ENCODE measurements around the gene HMOX1.
"Not testable (repeated sequence)": the region's sequence is repeated elsewhere in the genome, so short reads cannot be mapped to it uniquely, and the experiment has no call there.

The HMOX1 gene

GRCh38 chr22:35380013-35380412, 883 bp upstream of the HMOX1 start:
- no peak for DNase-seq (ENCODE audit: low spot score)

GRCh38 chr22:35381424-35382009, 621 bp downstream of the HMOX1 start:
- DNase-seq (ENCODE audit: low spot score): no peak

GRCh38 chr22:35383679-35384071, 2.8 kb downstream of the HMOX1 start:
- no peak for DNase-seq (ENCODE audit: low spot score)

GRCh38 chr22:35384527-35384926, 3.6 kb downstream of the HMOX1 start:
- no peak for DNase-seq (ENCODE audit: low spot score)

- no peak for DNase-seq (ENCODE audit: low spot score)
These were observed 4.2 kb downstream of the HMOX1 start for GRCh38 chr22:35384975-35385588.

- no peak for DNase-seq (ENCODE audit: low spot score)
These were observed 5.9 kb downstream of the HMOX1 start for GRCh38 chr22:35386670-35387288.

GRCh38 chr22:35390933-35391332, 10.0 kb downstream of the HMOX1 start:
- DNase-seq (ENCODE audit: low spot score): no peak

- no peak for DNase-seq (ENCODE audit: low spot score)
These were observed 11.5 kb downstream of the HMOX1 start for GRCh38 chr22:35392357-35392756.

GRCh38 chr22:35393116-35394010, 12.5 kb downstream of the HMOX1 start:
- DNase-seq (ENCODE audit: low spot score): no peak

- no peak for DNase-seq (ENCODE audit: low spot score)
These were observed 13.1 kb downstream of the HMOX1 start for GRCh38 chr22:35394011-35394312.

- no peak for DNase-seq (ENCODE audit: low spot score)
These were observed 14.1 kb downstream of the HMOX1 start for GRCh38 chr22:35394810-35395563.

- DNase-seq (ENCODE audit: low spot score): not testable (repeated sequence)
These were observed 15.7 kb downstream of the HMOX1 start for GRCh38 chr22:35396622-35397021.

- no peak for DNase-seq (ENCODE audit: low spot score)
These were observed 16.4 kb downstream of the HMOX1 start for GRCh38 chr22:35397095-35397904.

GRCh38 chr22:35398591-35398973, 17.7 kb downstream of the HMOX1 start:
- DNase-seq (ENCODE audit: low spot score): no peak

GRCh38 chr22:35399114-35399677, 18.3 kb downstream of the HMOX1 start:
- DNase-seq (ENCODE audit: low spot score): no peak

- peak; percentile 100 for DNase-seq (ENCODE audit: low spot score)
These were observed 19.0 kb downstream of the HMOX1 start, which contains the start of gene MCM5 for GRCh38 chr22:35399678-35400500. Gene MCM5, plus strand, starts transcription at chr22:35400140. Its CDS starts 299 bp downstream, at chr22:35400439.

- DNase-seq (ENCODE audit: low spot score): no peak
These were observed 19.6 kb downstream of the HMOX1 start for GRCh38 chr22:35400501-35400790.

GRCh38 chr22:35401863-35402262, 21.0 kb downstream of the HMOX1 start:
- DNase-seq (ENCODE audit: low spot score): no peak

GRCh38 chr22:35403356-35403755, 22.5 kb downstream of the HMOX1 start:
- DNase-seq (ENCODE audit: low spot score): no peak

GRCh38 chr22:35404176-35404575, 23.3 kb downstream of the HMOX1 start:
- DNase-seq (ENCODE audit: low spot score): no peak
